ENCODE measurements around the gene CCDC152. TPM values are rescaled to one million over a fixed set of nuclear protein-coding genes. Genes with fewer than 3 reads are reported as not detected.

Gene CCDC152
- total RNA-seq, 1 experiment from 2014 or later: not detected

DNA sequence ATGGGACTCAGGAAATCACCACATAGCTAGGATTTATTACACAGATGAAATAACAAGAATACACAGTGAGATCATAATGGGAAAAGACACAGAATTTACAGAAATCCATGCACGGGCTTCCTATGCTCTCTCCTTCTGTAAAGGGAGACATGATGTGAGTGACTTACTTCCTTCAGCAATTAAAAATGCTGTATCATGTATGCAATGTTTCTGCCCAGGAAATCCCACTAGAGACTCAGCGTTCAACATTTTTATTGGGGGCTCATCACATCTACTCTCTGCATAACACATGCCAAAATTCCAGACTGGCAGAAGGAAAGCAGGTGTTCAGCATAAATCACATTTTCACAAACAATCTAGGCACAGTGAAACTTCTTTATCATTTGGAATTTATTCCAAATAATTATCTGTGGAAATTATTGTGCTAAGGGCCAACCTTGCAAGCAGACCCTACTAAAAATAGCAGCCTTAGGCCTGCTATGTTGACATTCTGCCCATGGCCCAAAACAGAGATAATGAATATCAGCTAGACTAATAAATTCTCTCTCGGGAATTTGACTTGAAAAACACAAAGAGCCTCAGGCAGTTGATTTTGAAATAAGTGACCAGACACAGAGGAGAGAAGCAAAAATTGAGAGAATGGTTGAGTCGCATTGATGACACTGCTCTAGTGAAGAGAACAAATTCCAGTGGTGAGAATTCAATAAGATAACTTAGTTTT, 86.5 kb downstream of the CCDC152 start (continued):
- TF ChIP-seq, protein P1, sequence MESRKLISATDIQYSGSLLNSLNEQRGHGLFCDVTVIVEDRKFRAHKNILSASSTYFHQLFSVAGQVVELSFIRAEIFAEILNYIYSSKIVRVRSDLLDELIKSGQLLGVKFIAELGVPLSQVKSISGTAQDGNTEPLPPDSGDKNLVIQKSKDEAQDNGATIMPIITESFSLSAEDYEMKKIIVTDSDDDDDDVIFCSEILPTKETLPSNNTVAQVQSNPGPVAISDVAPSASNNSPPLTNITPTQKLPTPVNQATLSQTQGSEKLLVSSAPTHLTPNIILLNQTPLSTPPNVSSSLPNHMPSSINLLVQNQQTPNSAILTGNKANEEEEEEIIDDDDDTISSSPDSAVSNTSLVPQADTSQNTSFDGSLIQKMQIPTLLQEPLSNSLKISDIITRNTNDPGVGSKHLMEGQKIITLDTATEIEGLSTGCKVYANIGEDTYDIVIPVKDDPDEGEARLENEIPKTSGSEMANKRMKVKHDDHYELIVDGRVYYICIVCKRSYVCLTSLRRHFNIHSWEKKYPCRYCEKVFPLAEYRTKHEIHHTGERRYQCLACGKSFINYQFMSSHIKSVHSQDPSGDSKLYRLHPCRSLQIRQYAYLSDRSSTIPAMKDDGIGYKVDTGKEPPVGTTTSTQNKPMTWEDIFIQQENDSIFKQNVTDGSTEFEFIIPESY (IDR thresholded peaks at IDR 0.05; ENCODE audit: extremely low read depth, insufficient replicate concordance, low read length): no peak
- TF ChIP-seq, protein P2, sequence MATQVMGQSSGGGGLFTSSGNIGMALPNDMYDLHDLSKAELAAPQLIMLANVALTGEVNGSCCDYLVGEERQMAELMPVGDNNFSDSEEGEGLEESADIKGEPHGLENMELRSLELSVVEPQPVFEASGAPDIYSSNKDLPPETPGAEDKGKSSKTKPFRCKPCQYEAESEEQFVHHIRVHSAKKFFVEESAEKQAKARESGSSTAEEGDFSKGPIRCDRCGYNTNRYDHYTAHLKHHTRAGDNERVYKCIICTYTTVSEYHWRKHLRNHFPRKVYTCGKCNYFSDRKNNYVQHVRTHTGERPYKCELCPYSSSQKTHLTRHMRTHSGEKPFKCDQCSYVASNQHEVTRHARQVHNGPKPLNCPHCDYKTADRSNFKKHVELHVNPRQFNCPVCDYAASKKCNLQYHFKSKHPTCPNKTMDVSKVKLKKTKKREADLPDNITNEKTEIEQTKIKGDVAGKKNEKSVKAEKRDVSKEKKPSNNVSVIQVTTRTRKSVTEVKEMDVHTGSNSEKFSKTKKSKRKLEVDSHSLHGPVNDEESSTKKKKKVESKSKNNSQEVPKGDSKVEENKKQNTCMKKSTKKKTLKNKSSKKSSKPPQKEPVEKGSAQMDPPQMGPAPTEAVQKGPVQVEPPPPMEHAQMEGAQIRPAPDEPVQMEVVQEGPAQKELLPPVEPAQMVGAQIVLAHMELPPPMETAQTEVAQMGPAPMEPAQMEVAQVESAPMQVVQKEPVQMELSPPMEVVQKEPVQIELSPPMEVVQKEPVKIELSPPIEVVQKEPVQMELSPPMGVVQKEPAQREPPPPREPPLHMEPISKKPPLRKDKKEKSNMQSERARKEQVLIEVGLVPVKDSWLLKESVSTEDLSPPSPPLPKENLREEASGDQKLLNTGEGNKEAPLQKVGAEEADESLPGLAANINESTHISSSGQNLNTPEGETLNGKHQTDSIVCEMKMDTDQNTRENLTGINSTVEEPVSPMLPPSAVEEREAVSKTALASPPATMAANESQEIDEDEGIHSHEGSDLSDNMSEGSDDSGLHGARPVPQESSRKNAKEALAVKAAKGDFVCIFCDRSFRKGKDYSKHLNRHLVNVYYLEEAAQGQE (IDR thresholded peaks at IDR 0.05; ENCODE audit: low read depth): no peak
- TF ChIP-seq CEBPB (IDR thresholded peaks at IDR 0.05; ENCODE audit: low read depth) (no peak), EZH2phosphoT487 (IDR thresholded peaks at IDR 0.05; ENCODE audit: borderline replicate concordance) (no peak), ZFX (IDR thresholded peaks at IDR 0.05) (no peak)

DNA sequence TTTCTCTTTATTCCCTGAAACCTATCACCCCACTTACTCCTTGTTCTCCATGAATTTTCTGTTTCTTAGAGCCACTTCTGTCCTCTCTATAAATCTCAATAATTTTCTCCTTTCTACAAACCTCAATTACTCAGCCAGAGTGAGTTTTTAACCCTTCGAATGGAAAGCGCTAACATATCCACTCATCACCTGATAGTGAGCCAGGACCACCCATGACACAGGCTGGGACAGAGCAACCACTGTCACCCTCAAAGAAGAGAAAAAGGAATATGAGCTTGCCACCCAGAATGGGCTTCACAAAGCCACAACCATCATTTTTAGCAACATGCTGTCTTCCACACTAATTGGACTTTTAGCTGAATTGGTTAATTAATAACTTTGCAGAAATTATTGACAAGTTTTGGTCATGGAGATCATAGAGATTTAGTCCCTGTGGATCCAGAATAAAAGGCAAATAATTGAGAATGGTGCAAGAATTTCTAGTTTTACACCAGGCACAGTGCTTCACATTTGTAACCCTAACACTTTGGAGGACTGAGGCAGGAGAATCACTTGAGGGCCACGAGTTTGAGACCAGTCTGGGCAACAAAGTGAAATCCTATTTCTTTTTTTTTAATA, 87.2 kb downstream of the CCDC152 start:
- H3K9me2 ChIP-seq (ENCODE audit: insufficient read depth): no peaks in the 10 kb centered on the region
- H3K79me2 ChIP-seq (ENCODE audit: insufficient read depth, low read length): no peaks in the 10 kb centered on the region
- POLR2A ChIA-PET: no interaction called here
- no peak overlapping the region for H3K4me3 ChIP-seq (replicated peaks in 1 of 2; ENCODE audit: low read depth in 1 of 2, low read length in 2 of 2)
- no peaks in the 10 kb centered on the region for H3K9me3 ChIP-seq (ENCODE audit: control insufficient read depth in 1 of 2, insufficient read depth in 1 of 2, low read depth in 1 of 2, low read length in 2 of 2)
- no peak overlapping the region for H2AFZ ChIP-seq (ENCODE audit: low read depth, low read length, poor library complexity, severe bottlenecking)
- CTCF ChIA-PET: no interaction called here
- no peak for DNase-seq (ENCODE audit: low read depth, low spot score)
- no peaks in the 10 kb centered on the region for H3K4me1 ChIP-seq (ENCODE audit: control insufficient read depth in 1 of 2, insufficient read depth in 2 of 2, low read length in 2 of 2)
- H4K20me1 ChIP-seq (ENCODE audit: insufficient read depth): no peaks in the 10 kb centered on the region
- no peak overlapping the region for H3K4me2 ChIP-seq (ENCODE audit: low read length)
- no peak overlapping the region for H3K27ac ChIP-seq (ENCODE audit: low read depth, low read length)
- H3K9ac ChIP-seq (ENCODE audit: low read length): no peak overlapping the region
- no peak for ATAC-seq
- intact Hi-C loops (cut with micrococcal nuclease): no loop called here
- no TSS peak for BruUV-seq (replicated peaks)
- RAD21 ChIA-PET (ENCODE audit: low non-redundant PET in 1 of 2, low total read pairs in 2 of 2, uncharacterized antibody in 2 of 2, unreplicated experiment in 2 of 2): no interaction called here
- H3K36me3 ChIP-seq (ENCODE audit: control insufficient read depth in 1 of 2, insufficient read depth in 2 of 2, low read length in 2 of 2): no peaks in the 10 kb centered on the region
- no peaks in the 10 kb centered on the region for H3K27me3 ChIP-seq (ENCODE audit: insufficient read depth, low read length)
- no peak for TF ChIP-seq CTCF (IDR thresholded peaks at IDR 0.05 in 2 of 3, conservative IDR thresholded peaks at IDR 0.05 in 1 of 3; ENCODE audit: borderline replicate concordance in 1 of 3, insufficient read depth in 1 of 3, low read depth in 2 of 3, low read length in 2 of 3)
- TF ChIP-seq, protein P2 (IDR thresholded peaks at IDR 0.05; ENCODE audit: low read depth): no peak
- no peak for TF ChIP-seq ZNF274 (IDR thresholded peaks at IDR 0.05; ENCODE audit: low read depth, low read length)
- no peak for TF ChIP-seq EZH2 (IDR thresholded peaks at IDR 0.05)
- TF ChIP-seq, protein P3, sequence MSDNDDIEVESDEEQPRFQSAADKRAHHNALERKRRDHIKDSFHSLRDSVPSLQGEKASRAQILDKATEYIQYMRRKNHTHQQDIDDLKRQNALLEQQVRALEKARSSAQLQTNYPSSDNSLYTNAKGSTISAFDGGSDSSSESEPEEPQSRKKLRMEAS (IDR thresholded peaks at IDR 0.05): no peak
- no peak for TF ChIP-seq JUND (IDR thresholded peaks at IDR 0.05)
- TF ChIP-seq SIN3A (IDR thresholded peaks at IDR 0.05; ENCODE audit: low read depth): no peak
